ENCODE data around the gene TSPEAR. TPM values are rescaled to one million over a fixed set of nuclear protein-coding genes. Genes with fewer than 3 reads are reported as not detected.

The TSPEAR gene
- total and polyA plus RNA-seq, 2 donors from 2014 or later: 0.09 to 0.22 TPM

GRCh38 chr21:44517175-44517899, 194.0 kb downstream of the TSPEAR start:
- FAIRE-seq (no peak), DNase-seq (peak in 1 of 5 donors; percentile 45)
- Histone ChIP-seq H3K4me3 (ENCODE audit: low read length in 3 of 3) (no peak overlapping the region), H3K9ac (ENCODE audit: low read length in 3 of 3) (no peak overlapping the region), H3K9me3 (ENCODE audit: control insufficient read depth in 2 of 3, insufficient read depth in 1 of 3, low read length in 3 of 3) (no peaks in the 10 kb centered on the region), H3K4me1 (ENCODE audit: control insufficient read depth in 2 of 3, insufficient read depth in 2 of 3, low read depth in 1 of 3, low read length in 3 of 3) (no peaks in the 10 kb centered on the region), H3K27me3 (ENCODE audit: control insufficient read depth, insufficient read depth, low read length) (no peaks in the 10 kb centered on the region), H3K27ac (ENCODE audit: low read depth in 2 of 2, low read length in 2 of 2) (no peak overlapping the region), H3K36me3 (ENCODE audit: control insufficient read depth in 2 of 3, insufficient read depth in 3 of 3, low read length in 3 of 3) (no peaks in the 10 kb centered on the region)
- TF ChIP-seq CTCF (IDR thresholded peaks at IDR 0.05; ENCODE audit: borderline replicate concordance, extremely low read depth, insufficient read depth): no peak
- intact Hi-C loops (cut with DNase I): no loop called here

GRCh38 chr21:44516828-44517174, 194.6 kb downstream of the TSPEAR start:
- H3K36me3 ChIP-seq (ENCODE audit: control insufficient read depth in 2 of 3, insufficient read depth in 3 of 3, low read length in 3 of 3): no peaks in the 10 kb centered on the region
- intact Hi-C loops (cut with DNase I): no loop called here
- H3K27ac ChIP-seq (ENCODE audit: low read depth in 2 of 2, low read length in 2 of 2): no peak overlapping the region
- FAIRE-seq: no peak
- no peak overlapping the region for H3K9ac ChIP-seq (ENCODE audit: low read length in 3 of 3)
- H3K27me3 ChIP-seq (ENCODE audit: control insufficient read depth, insufficient read depth, low read length): no peaks in the 10 kb centered on the region
- no peak overlapping the region for H3K4me3 ChIP-seq (ENCODE audit: low read length in 3 of 3)
- TF ChIP-seq CTCF (IDR thresholded peaks at IDR 0.05; ENCODE audit: borderline replicate concordance, extremely low read depth, insufficient read depth): no peak
- peak in 1 of 5 donors; percentile 33 for DNase-seq
- H3K4me1 ChIP-seq (ENCODE audit: control insufficient read depth in 2 of 3, insufficient read depth in 2 of 3, low read depth in 1 of 3, low read length in 3 of 3): no peaks in the 10 kb centered on the region
- no peaks in the 10 kb centered on the region for H3K9me3 ChIP-seq (ENCODE audit: control insufficient read depth in 2 of 3, insufficient read depth in 1 of 3, low read length in 3 of 3)

- Histone ChIP-seq H3K4me1 (ENCODE audit: control insufficient read depth in 2 of 3, insufficient read depth in 2 of 3, low read depth in 1 of 3, low read length in 3 of 3) (no peaks in the 10 kb centered on the region), H3K36me3 (ENCODE audit: control insufficient read depth in 2 of 3, insufficient read depth in 3 of 3, low read length in 3 of 3) (no peaks in the 10 kb centered on the region), H3K9me3 (ENCODE audit: control insufficient read depth in 2 of 3, insufficient read depth in 1 of 3, low read length in 3 of 3) (no peaks in the 10 kb centered on the region), H3K4me3 (ENCODE audit: low read length in 3 of 3) (no peak overlapping the region), H3K27me3 (ENCODE audit: control insufficient read depth, insufficient read depth, low read length) (no peaks in the 10 kb centered on the region), H3K9ac (ENCODE audit: low read length in 3 of 3) (no peak overlapping the region), H3K27ac (ENCODE audit: low read depth in 2 of 2, low read length in 2 of 2) (no peak overlapping the region)
- intact Hi-C loops (cut with DNase I): no loop called here
- peak in 1 of 5 donors; percentile 55 for DNase-seq
- FAIRE-seq: no peak
- TF ChIP-seq CTCF (IDR thresholded peaks at IDR 0.05; ENCODE audit: borderline replicate concordance, extremely low read depth, insufficient read depth): no peak
Measured at GRCh38 chr21:44516342-44516741, 195.0 kb downstream of the TSPEAR start.

Measured in kidney (tissue), 14 donors.